NCI-H1417 (cell line): ENCODE results near the gene FOXO4.
A peak's percentile ranks its signal among the peaks of the same experiment; 100 is the strongest.

Experiments
- DNase-seq, 3 experiments: peaks; one replicate each; lab custom pipeline; 2025; lab: John Stamatoyannopoulos, UW

The FOXO4 gene

DNA sequence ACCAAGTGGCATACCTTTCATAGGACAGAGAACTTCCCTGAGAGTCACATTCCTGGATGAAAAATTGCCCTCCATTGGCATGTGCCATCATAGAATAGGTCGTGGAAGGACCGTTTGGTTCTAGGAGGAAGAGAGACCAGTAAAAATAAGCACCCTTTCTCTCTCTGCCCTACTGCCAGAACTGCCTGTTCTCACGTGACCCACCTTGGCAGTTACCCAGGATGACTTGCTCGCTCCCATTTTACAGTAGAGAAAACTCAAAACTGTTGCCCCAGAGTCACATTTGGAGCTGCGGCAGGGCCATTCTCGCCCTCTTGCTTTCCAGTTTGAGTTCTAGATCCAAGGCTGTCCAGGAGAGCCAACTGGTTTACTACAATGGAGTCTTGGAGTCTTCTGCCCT is 47.9 kb downstream of the FOXO4 start:
- DNase-seq, result no peak

DNA sequence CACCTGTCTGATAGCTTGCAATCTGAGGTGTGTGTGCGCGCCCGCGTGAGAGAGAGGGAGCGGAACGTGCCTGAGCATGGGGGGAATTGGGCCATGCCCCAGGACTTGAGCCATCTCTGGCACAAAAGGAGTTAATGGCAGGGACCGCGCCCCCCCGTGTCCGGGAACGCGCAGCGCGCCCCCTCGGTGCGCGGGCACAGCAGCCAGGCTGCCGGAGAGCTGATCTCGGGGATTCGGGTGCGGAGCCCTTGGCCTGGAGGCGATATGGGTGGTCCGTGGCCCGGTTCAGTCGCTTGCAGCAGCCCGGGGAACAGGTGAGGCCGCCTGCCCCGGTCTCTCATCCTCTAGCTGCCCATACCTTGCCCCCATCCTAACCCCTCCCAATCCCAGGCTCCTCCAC is 49.0 kb downstream of the FOXO4 start, which contains the start of gene NLGN3:
NLGN3 (plus strand) TSS at position 191 of the 400 bp plus-strand sequence. CDS start 2,909 bp downstream, outside the sequence.
- DNase-seq, result peak in 1 of 3 experiments; percentile 10

DNA sequence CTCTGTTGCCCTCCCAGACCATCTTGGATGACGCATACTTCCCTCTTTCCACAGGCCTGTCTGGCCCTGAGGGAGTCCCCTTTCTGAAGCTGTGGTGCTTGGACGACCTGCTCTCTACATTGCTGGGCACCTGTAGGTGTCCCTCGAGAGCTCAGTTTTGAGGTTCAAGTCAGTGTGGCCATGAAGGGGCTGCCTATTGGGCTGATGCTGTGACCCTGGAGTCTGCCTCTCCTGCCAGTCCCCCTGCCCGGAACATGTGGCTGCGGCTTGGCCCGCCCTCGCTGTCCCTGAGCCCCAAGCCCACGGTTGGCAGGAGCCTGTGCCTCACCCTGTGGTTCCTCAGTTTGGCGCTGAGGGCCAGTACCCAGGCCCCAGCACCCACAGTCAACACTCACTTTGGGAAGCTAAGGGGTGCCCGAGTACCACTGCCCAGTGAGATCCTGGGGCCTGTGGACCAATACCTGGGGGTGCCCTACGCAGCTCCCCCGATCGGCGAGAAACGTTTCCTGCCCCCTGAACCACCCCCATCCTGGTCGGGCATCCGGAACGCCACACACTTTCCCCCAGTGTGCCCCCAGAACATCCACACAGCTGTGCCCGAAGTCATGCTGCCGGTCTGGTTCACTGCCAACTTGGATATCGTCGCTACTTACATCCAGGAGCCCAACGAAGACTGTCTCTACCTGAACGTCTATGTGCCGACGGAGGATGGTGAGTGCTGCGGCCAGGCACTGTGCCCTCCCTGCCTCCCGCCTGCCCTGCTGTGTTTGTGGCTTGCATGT is 52.0 kb downstream of the FOXO4 start:
- no peak for DNase-seq

DNA sequence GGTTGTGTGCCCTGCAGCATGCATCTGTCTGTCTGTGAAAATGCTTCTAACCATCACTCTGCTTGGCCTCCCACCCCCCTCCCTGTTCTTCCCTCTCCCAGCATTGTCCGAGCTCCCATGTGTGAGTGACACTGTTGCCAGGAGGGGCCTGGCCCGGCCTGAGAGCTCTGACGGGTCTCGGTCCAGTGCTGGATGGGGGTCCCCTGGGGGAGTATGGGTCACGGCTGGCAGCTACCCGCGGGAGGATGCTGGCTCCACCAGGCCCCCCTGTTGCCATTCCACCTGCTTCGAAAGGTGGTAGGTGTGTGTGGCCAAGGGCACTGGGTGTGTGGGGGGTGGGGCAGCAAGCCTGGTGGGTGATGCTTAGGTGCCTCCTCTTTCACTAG is 52.6 kb downstream of the FOXO4 start:
- no peak for DNase-seq

DNA sequence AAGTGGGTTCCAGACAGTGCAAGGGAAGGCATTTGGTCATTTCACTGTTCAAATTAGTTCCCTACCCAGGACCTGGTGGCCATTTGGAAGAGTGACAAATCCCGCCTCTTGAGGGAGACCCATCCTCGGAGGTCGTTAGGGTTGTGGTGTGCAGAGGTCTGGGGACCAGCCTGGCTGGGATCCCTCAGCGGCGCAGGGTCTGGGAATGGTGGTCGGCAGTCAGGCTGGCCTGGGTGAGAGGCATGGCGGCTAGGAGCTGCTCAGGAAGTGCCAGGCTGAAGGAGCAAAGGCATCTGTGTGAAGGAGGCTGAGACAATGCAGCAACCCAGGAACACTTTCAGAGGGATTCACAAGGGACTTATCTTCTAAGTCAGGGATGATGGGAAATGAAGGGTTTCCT is 55.7 kb downstream of the FOXO4 start:
- DNase-seq, result no peak
